Fibroblast of mammary gland (primary cell): ENCODE measurements around the gene ZNF775.

ENCODE experiments used
- DNase-seq: peaks from one replicate; pipeline ENCODE4 v3.0.0-alpha.2; 2010; ENCODE audit warnings: low read depth
- H3K4me3 ChIP-seq: 2 replicates; pipeline ENCODE4 v1.5.1; 2011; ENCODE audit warnings: low read depth, mild to moderate bottlenecking, low read length, moderate library complexity; ENCODE audit not compliant: control insufficient read depth
- TF ChIP-seq, protein P1 (sequence below): conservative IDR thresholded peaks from 2 replicates; pipeline ENCODE4 v1.5.1; 2011; ENCODE audit warnings: low read depth, low read length, inconsistent platforms; ENCODE audit not compliant: control insufficient read depth, insufficient read depth

ZNF775 gene

DNA sequence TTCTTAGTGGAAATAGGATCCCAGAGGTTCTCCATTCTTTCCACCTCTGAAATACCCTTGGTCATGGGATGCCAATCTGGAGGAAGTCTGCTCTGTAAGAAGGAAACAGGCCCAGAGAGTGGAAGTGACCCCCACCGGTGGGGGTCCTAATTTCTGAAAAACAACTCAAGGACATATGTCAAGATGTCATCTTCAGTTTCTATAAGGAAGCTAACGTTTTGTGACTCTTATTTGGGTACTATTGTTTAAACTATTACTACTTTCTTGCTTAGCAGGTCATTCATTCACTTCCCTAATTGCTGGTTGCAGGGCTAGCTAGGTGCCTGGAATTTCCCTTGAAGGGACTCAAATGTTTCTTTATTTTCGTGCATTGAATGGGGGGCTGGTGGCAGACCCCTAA lies 1.9 kb upstream of the ZNF775 start:
- no peak for DNase-seq
- TF ChIP-seq, protein P1, sequence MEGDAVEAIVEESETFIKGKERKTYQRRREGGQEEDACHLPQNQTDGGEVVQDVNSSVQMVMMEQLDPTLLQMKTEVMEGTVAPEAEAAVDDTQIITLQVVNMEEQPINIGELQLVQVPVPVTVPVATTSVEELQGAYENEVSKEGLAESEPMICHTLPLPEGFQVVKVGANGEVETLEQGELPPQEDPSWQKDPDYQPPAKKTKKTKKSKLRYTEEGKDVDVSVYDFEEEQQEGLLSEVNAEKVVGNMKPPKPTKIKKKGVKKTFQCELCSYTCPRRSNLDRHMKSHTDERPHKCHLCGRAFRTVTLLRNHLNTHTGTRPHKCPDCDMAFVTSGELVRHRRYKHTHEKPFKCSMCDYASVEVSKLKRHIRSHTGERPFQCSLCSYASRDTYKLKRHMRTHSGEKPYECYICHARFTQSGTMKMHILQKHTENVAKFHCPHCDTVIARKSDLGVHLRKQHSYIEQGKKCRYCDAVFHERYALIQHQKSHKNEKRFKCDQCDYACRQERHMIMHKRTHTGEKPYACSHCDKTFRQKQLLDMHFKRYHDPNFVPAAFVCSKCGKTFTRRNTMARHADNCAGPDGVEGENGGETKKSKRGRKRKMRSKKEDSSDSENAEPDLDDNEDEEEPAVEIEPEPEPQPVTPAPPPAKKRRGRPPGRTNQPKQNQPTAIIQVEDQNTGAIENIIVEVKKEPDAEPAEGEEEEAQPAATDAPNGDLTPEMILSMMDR = no peak

DNA sequence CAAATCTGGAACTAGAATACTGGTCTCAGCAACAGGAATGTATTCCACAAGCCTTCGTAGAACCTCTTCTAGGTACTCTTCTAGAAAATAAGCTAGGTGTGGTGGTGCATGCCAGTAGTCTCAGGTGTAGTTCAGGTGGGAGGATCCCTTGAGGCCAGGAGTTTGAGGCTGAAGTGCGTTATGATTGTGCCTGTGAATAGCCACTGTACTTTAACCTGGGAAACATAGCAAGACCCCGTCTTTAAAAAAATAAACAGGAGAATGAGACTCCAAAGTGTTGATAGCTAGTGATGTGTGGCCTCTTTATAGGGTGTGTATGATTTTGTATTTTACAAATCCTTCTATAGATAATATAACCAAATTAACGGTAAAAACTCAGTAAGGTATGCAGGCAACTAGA lies 1.5 kb upstream of the ZNF775 start:
- TF ChIP-seq, protein P1 = no peak
- H3K4me3 ChIP-seq = no peak overlapping the region
- no peak for DNase-seq

More for the DNA sequence above, 1.9 kb upstream of the ZNF775 start:
- H3K4me3 ChIP-seq = no peak overlapping the region

DNA sequence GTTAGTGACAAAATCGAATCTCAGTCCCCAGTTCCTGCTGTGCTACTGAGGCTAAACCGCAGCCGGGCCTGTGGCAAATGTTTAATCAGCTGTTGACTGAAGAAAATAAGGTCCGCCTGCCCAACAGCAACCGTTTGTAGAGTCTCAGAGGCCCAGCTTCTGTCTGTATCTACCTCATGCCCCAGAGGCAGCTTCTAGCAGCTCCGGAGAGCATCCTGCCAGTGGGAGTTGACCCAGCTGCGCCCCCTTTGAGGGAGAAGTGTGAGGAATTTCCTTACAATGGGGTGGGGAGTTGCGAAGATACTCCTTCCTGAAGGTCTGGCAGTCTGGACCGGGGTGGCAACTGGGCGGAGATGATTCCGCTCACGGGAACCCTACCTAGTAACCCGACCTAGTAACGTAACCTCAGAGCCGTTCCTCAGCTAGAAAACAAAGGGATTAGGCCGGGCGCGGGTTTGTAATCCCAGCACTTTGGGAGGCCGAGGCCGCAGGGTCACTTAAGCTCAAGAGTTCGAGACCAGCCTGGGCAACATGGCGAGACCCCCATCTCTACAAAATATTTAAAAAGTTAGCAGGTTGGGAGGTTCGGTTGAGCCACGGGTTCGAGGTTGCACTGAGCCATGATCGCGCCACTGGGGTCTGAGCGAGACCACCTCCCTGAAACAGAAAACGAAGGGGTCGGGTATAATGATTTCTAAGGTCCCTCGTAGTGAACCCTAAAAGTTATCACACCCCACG lies 846 bp upstream of the ZNF775 start:
- peak overlapping the region; percentile 48 for H3K4me3 ChIP-seq
- TF ChIP-seq, protein P1 = peak; percentile 25
- DNase-seq = peak; percentile 54

DNA sequence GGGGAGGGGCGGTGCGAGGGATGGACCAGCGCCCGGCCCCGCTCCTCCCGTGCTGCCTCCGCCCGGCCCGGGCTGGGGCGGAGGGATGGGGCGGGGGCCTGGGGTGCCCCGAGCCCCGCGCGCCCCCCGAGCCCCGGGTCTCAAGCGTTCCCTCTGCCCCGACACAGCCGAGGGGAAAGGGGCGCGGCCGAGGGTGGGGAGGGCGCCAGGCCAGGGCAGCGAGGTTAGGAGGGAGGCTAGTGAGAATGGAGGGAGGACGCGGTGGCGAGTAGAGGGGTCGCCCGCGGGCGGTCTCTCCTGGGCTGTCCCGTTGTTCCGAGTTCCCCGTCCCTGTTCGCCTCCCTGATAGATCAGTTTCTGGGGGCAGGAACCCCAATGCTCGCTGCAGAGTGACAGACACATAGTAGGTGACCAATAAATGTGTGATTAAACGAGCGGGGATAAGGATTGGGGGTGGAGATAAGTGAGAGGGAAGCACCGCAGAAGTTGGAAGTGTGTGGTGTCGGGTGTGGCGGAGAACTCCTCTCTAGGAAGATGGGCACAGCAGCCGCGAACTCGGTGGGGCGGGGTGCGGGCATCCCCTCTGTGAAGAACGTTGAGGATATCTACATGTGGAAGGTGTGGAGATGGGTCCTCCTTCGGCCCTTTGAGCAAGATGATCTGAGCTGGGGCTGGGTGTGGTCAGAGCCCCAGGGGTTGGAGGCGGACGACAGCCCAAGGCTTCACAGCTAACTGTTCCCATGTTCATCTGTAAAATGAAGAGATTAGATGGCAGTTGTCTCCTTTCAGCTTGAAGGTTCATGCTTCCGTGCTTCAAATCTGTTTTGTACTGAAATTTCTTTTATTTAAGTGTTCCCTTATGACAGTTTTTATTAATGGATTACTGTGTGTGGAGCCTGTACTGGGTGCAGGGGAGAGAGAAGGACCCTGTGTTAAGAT lies 580 bp downstream of the ZNF775 start:
- no peak for DNase-seq
- TF ChIP-seq, protein P1 = no peak
- H3K4me3 ChIP-seq = peak overlapping the region; percentile 82

DNA sequence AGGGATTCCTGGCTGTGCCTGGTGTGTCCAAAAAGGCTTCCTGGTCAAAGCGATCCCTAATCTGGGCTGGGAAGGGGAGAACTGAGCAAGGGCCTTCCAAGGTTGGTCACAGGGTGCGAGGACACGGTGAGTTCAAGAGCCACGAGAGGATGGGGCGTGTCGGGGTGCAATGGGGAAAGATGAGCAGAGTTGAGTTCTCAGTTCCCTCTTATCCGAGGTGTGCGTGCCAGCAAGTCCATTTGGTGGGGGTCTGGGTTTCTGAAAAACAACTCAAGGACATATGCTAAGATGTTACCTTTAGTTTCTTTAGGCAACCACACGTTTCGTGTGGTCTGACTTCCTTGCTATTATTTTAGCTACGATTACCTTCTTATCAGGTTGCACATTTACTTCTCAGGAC lies 1.3 kb downstream of the ZNF775 start:
- DNase-seq = no peak
- peak overlapping the region; percentile 82 for H3K4me3 ChIP-seq
- TF ChIP-seq, protein P1 = no peak

DNA sequence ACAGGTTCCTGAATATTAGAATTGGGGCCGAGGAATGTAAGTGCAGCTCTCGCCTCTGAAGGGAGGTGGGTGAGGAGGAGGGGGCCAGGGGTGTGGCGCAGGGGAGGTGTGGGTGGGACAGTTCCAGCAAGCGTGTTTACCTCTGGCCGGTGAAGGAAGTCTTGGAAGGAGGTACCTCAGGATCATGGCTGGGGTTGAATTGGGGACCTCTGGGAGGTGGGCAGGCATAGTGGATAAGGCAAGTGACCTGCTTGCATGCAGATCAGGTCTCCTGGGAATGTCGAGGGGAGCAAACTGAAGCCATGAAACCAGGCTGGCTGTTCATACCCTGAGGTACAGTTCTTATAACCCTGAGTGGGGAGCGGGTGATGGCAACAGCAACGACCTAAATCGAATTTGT lies 2.0 kb downstream of the ZNF775 start:
- TF ChIP-seq, protein P1 = no peak
- no peak for DNase-seq
- no peak overlapping the region for H3K4me3 ChIP-seq
